BJ (cell line): ENCODE data around the gene RESF1. TPM values are rescaled to one million over a fixed set of nuclear protein-coding genes. Genes with fewer than 3 reads are reported as not detected.

Experiments used
- CTCF ChIA-PET: fragments of 350-600 bp; formaldehyde crosslinking; extraction: SDS; loops from one replicate; lab custom pipeline; 2021; ENCODE audit warnings: antibody characterized with exemption, inconsistent platforms; lab: Yijun Ruan, JAX
- POLR2A ChIA-PET: fragments of 300-600 bp; sonication (Branson Sonifier 250); formaldehyde crosslinking; extraction: SDS; loops from one replicate; lab custom pipeline; 2021; ENCODE audit warnings: antibody characterized with exemption; lab: Charles Lee
- DNase-seq: peaks from one replicate; pipeline ENCODE4 v3.0.0-alpha.2; 2011; ENCODE audit warnings: low read depth
- H3K27me3 ChIP-seq: 2 replicates; pipeline ENCODE4 v1.6.0; 2011; ENCODE audit warnings: low read length; ENCODE audit not compliant: control insufficient read depth, insufficient read depth
- H3K36me3 ChIP-seq: 2 replicates; pipeline ENCODE4 v1.5.1; 2011; ENCODE audit warnings: low read length; ENCODE audit not compliant: control insufficient read depth, insufficient read depth
- H3K4me3 ChIP-seq: 2 replicates; pipeline ENCODE4 v1.5.1; 2011; ENCODE audit warnings: low read depth, mild to moderate bottlenecking, control low read depth, low read length
- CTCF ChIP-seq: IDR thresholded peaks from 2 replicates; pipeline ENCODE4 v1.5.1; 2011; ENCODE audit warnings: low read depth, mild to moderate bottlenecking, control low read depth, inconsistent platforms, low read length, moderate library complexity; ENCODE audit not compliant: insufficient read depth
- polyA plus RNA-seq: library from polyadenylated mRNA; depleted of rRNA; stranded (reverse); fragments of >200 nt; gene quantifications from 2 replicates; pipeline ENCODE4 v1.2.3, GENCODE V29; 2011

The RESF1 gene
- polyA plus RNA-seq, 1 experiment, result 4.6 TPM

GRCh38 chr12:31999692-32000091, 40.5 kb downstream of the RESF1 start:
- DNase-seq, result no peak
- ChIA-PET CTCF (no interaction called here), POLR2A (no interaction called here)
- H3K27me3 ChIP-seq, result no peaks in the 10 kb centered on the region
- H3K36me3 ChIP-seq, result 0 out of 2 replicates have a peak, but pooled peaks cover 1% of the 10 kb centered on the region
- TF ChIP-seq CTCF, result no peak
- H3K4me3 ChIP-seq, result no peak overlapping the region

DNA sequence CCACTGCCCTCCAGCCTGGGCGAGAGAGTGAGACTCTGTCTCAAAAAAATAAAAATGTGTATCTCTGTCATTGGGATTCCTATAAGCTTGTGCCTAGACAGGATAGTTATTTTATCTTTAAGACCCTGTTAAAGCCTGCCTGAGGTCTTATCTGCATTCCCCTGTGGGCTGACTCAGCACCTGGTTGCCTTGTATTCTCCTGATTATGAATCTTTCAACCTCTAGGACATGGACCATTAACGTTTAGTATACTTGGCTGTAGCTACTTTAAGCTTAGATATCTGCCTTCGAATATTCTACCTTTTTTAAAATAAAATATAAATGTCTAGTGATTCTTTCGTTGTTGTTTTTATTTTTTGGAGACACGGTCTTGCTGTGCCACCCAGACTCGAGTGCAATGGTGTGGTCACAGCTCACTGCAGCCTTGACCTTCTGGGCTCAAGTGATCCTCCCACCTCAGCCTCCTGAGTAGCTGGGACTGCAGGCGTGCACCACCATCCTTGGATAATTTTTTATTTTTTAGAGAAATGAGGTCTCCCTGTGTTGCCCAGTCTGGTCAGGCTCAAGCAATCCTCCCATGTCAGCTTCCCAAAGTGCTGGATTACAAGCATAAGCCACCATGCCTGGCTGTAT, 41.3 kb downstream of the RESF1 start:
- ChIA-PET POLR2A (no interaction called here), CTCF (no interaction called here)
- no peak overlapping the region for H3K4me3 ChIP-seq
- no peaks in the 10 kb centered on the region for H3K27me3 ChIP-seq
- 0 out of 2 replicates have a peak, but pooled peaks cover 1% of the 10 kb centered on the region for H3K36me3 ChIP-seq
- no peak for TF ChIP-seq CTCF
- no peak for DNase-seq

GRCh38 chr12:32002848-32003493, 43.8 kb downstream of the RESF1 start:
- Histone ChIP-seq H3K36me3 (no peaks in the 10 kb centered on the region), H3K4me3 (no peak overlapping the region), H3K27me3 (no peaks in the 10 kb centered on the region)
- TF ChIP-seq CTCF, result no peak
- CTCF ChIA-PET, result interaction anchor here (1.4 kb wide), 1 partner anchor 309 kb away, joined by 3 read pairs; no protein-coding TSS in a partner anchor
- POLR2A ChIA-PET, result no interaction called here
- DNase-seq, result no peak

DNA sequence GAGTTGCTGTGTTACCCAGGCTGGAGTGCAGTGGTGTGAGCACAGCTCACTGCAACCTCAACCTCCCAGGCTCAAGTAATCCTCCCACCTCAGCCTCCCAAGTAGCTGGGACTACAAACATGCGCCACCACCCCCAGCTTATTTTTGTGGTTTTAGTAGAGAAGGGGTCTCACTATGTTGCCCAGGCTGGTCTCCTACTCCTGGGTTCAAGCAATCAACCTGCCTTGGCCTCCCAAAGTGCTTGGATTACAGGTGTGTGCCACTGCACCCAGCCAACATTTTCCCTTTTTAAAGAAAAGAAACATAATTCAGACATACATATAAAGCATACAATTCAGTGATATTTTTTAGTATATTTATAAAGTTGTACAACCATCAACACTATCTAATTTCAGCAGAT, 44.4 kb downstream of the RESF1 start:
- no peak for DNase-seq
- no peak for TF ChIP-seq CTCF
- no peak overlapping the region for H3K4me3 ChIP-seq
- ChIA-PET CTCF (no interaction called here), POLR2A (no interaction called here)
- H3K27me3 ChIP-seq, result no peaks in the 10 kb centered on the region
- H3K36me3 ChIP-seq, result no peaks in the 10 kb centered on the region

DNA sequence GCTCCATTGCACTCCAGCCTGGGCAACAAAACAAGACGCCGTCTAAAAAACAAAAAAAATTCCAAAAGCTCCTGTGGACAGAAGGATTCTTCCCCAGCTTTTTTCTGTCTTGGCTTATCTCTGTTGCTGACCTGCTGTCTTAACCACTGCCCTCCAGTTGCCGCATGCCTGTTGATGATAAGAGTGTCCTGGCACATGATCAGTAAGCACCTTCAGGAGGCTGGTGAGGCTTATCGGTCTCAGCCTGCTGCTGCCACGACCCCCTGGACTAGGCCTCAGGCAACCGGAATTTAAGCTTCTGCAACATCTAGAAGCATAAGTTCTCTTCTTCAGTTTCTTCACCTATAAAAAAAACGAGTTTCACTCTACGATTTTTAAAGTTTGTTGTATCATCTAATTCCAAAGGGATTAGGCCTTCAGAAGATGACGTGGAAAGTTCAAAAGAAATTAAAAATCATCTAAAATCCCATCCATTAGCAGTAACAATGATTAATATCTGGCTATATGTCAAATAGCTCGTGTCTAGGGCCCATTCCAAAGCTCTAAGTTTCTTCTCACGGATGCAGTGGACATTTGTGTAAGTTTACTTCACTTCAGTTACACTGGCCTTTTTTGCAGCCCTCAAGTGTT, 46.4 kb downstream of the RESF1 start:
- ChIA-PET CTCF (interaction anchor here (0.5 kb wide), 1 partner anchor 220 kb away, joined by 4 read pairs; no protein-coding TSS in a partner anchor), POLR2A (no interaction called here)
- Histone ChIP-seq H3K4me3 (no peak overlapping the region), H3K27me3 (no peaks in the 10 kb centered on the region), H3K36me3 (no peaks in the 10 kb centered on the region)
- no peak for DNase-seq
- TF ChIP-seq CTCF, result no peak
